IMR-90 (cell line): ENCODE results near the gene RPS28. TPM values are rescaled to one million over a fixed set of nuclear protein-coding genes. Genes with fewer than 3 reads are reported as not detected.

Experiments used
- ATAC-seq: fragments of 200-7000 bp; cut with Tn5 transposase; 2 replicates; pipeline ENCODE4 v1.9.1; 2020; ENCODE audit warnings: low read depth, mild to moderate bottlenecking, moderate library complexity
- BruUV-seq: library from RNA; stranded (reverse); fragments of 400-500 nt; replicated peaks from 2 replicates; lab custom pipeline; 2021; lab: Mats Ljungman, UMichigan
- CTCF ChIA-PET: fragments of 300-600 bp; formaldehyde crosslinking; extraction: SDS; loops from one replicate; lab custom pipeline; 2021; ENCODE audit warnings: antibody characterized with exemption; lab: Yijun Ruan, JAX
- POLR2A ChIA-PET: fragments of 300-600 bp; sonication (Branson Sonifier 250); formaldehyde crosslinking; loops from one replicate; lab custom pipeline; 2022; ENCODE audit warnings: antibody characterized with exemption; ENCODE audit not compliant: unreplicated experiment; lab: Charles Lee
- DNase-seq: peaks from one replicate; pipeline ENCODE4 v3.0.0; 2013
- H2AFZ ChIP-seq: replicated peaks from 2 replicates; pipeline ENCODE3; 2013; ENCODE audit warnings: low read length, mild to moderate bottlenecking; ENCODE audit not compliant: poor library complexity
- H2AK5ac ChIP-seq: 2 replicates; pipeline ENCODE4 v1.6.1; 2013; ENCODE audit warnings: low read depth, low read length, inconsistent platforms
- H2AK9ac ChIP-seq: replicated peaks from 2 replicates; pipeline ENCODE3; 2013; ENCODE audit warnings: mild to moderate bottlenecking, low read depth, low read length, moderate library complexity; ENCODE audit not compliant: poor library complexity
- H2BK120ac ChIP-seq: 2 replicates; pipeline ENCODE4 v1.6.1; 2013; ENCODE audit warnings: low read depth, low read length, inconsistent platforms
- H2BK15ac ChIP-seq: 3 replicates; pipeline ENCODE4 v1.6.1; 2013; ENCODE audit warnings: low read depth, low read length, inconsistent platforms
- H2BK20ac ChIP-seq: 2 replicates; pipeline ENCODE4 v1.6.1; 2013; ENCODE audit warnings: low read depth, mild to moderate bottlenecking, inconsistent platforms, low read length, moderate library complexity
- H2BK5ac ChIP-seq: 2 replicates; pipeline ENCODE4 v1.6.1; 2013; ENCODE audit warnings: mild to moderate bottlenecking, low read depth, low read length, inconsistent platforms; ENCODE audit not compliant: poor library complexity, severe bottlenecking
- H3K14ac ChIP-seq: replicated peaks from 2 replicates; pipeline ENCODE4 v1.6.1; 2013; ENCODE audit warnings: low read depth, low read length, inconsistent platforms
- H3K18ac ChIP-seq: 2 replicates; pipeline ENCODE4 v1.6.1; 2013; ENCODE audit warnings: low read depth, low read length, control low read depth
- H3K23ac ChIP-seq: 2 replicates; pipeline ENCODE4 v1.6.1; 2013; ENCODE audit warnings: low read depth, low read length, inconsistent platforms
- H3K27ac ChIP-seq: 2 replicates; pipeline ENCODE4 v1.5.1; 2013; ENCODE audit warnings: mild to moderate bottlenecking, control low read depth, low read length; ENCODE audit not compliant: insufficient read depth
- H3K27me3 ChIP-seq: 2 replicates; pipeline ENCODE4 v1.6.1; 2013; ENCODE audit warnings: low read length; ENCODE audit not compliant: control insufficient read depth, insufficient read depth
- H3K36me3 ChIP-seq: 2 replicates; pipeline ENCODE4 v1.6.1; 2013; ENCODE audit warnings: low read length, mixed read lengths; ENCODE audit not compliant: control insufficient read depth, insufficient read depth
- H3K4ac ChIP-seq: 2 replicates; pipeline ENCODE4 v1.6.1; 2013; ENCODE audit warnings: low read depth, low read length, inconsistent platforms
- H3K4me1 ChIP-seq: 2 replicates; pipeline ENCODE4 v1.6.1; 2013; ENCODE audit warnings: low read length, mixed read lengths; ENCODE audit not compliant: control insufficient read depth, insufficient read depth
- H3K4me2 ChIP-seq: 2 replicates; pipeline ENCODE4 v1.6.1; 2013; ENCODE audit warnings: low read depth, mild to moderate bottlenecking, control low read depth, low read length, moderate library complexity
- H3K4me3 ChIP-seq: 2 replicates; pipeline ENCODE4 v1.5.1; 2013; ENCODE audit warnings: low read depth, mild to moderate bottlenecking, control low read depth, low read length, moderate library complexity; ENCODE audit not compliant: insufficient read depth
- H3K56ac ChIP-seq: 2 replicates; pipeline ENCODE4 v1.6.1; 2013; ENCODE audit warnings: low read length, inconsistent platforms; ENCODE audit not compliant: insufficient read depth; ENCODE audit errors: extremely low read depth
- H3K79me1 ChIP-seq, 2 experiments: 2 replicates each; pipeline ENCODE4 v1.6.1; 2013; ENCODE audit warnings: low read length in 2 of 2, inconsistent platforms in 1 of 2, low read depth in 1 of 2
- H3K9ac ChIP-seq: 2 replicates; pipeline ENCODE4 v1.6.1; 2013; ENCODE audit warnings: low read depth, low read length, control low read depth
- H3K9me1 ChIP-seq: 2 replicates; pipeline ENCODE4 v1.6.1; 2013; ENCODE audit warnings: low read length, inconsistent platforms; ENCODE audit not compliant: insufficient read depth
- H3K9me3 ChIP-seq: 2 replicates; pipeline ENCODE4 v1.6.1; 2013; ENCODE audit warnings: low read length; ENCODE audit not compliant: control insufficient read depth, insufficient read depth
- H4K20me1 ChIP-seq: 2 replicates; pipeline ENCODE4 v1.6.1; 2013; ENCODE audit warnings: low read length, inconsistent platforms; ENCODE audit not compliant: insufficient read depth
- H4K5ac ChIP-seq: 2 replicates; pipeline ENCODE4 v1.6.1; 2013; ENCODE audit warnings: mild to moderate bottlenecking, low read depth, low read length, control low read depth
- H4K8ac ChIP-seq, 2 experiments: 2 replicates each; pipeline ENCODE4 v1.6.1; 2013; ENCODE audit warnings: low read depth in 2 of 2, low read length in 2 of 2, control low read depth in 1 of 2, inconsistent platforms in 1 of 2
- H4K91ac ChIP-seq: 2 replicates; pipeline ENCODE4 v1.6.1; 2013; ENCODE audit warnings: low read depth, low read length, inconsistent platforms; ENCODE audit not compliant: insufficient read depth
- BHLHE40 ChIP-seq: fragments of 150-350 bp; IDR thresholded peaks from 2 replicates; pipeline ENCODE4 v1.6.1; 2016; ENCODE audit warnings: mild to moderate bottlenecking, low read depth, low read length
- CEBPB ChIP-seq: IDR thresholded peaks from 2 replicates; pipeline ENCODE4 v1.6.1; 2012; ENCODE audit warnings: low read depth, low read length, improper control_type of control experiment
- CHD1 ChIP-seq: IDR thresholded peaks from 2 replicates; pipeline ENCODE4 v1.6.1; 2012; ENCODE audit warnings: low read depth, low read length, improper control_type of control experiment
- CTCF ChIP-seq: conservative IDR thresholded peaks from 2 replicates; pipeline ENCODE4 v1.5.1; 2012; ENCODE audit warnings: mild to moderate bottlenecking, low read depth, low read length, improper control_type of control experiment
- FOS ChIP-seq: fragments of 150-350 bp; IDR thresholded peaks from 2 replicates; pipeline ENCODE4 v1.6.1; 2016; ENCODE audit warnings: low read depth, low read length
- MAFK ChIP-seq: IDR thresholded peaks from 2 replicates; pipeline ENCODE4 v1.6.1; 2012; ENCODE audit warnings: low read depth, low read length, improper control_type of control experiment
- MAZ ChIP-seq: IDR thresholded peaks from 2 replicates; pipeline ENCODE4 v1.6.1; 2012; ENCODE audit warnings: low read depth, mild to moderate bottlenecking, low read length, improper control_type of control experiment, moderate library complexity, borderline replicate concordance
- MXI1 ChIP-seq: IDR thresholded peaks from 2 replicates; pipeline ENCODE4 v1.6.1; 2012; ENCODE audit warnings: low read depth, mild to moderate bottlenecking, low read length, moderate library complexity, borderline replicate concordance
- NFE2L2 ChIP-seq: fragments of 150-350 bp; IDR thresholded peaks from 2 replicates; pipeline ENCODE4 v1.6.1; 2016; ENCODE audit warnings: low read depth, mild to moderate bottlenecking, low read length
- POLR2A ChIP-seq: IDR thresholded peaks from 2 replicates; pipeline ENCODE4 v1.6.1; 2012; ENCODE audit warnings: mild to moderate bottlenecking, low read depth, low read length
- RAD21 ChIP-seq: IDR thresholded peaks from 2 replicates; pipeline ENCODE4 v1.6.1; 2012; ENCODE audit warnings: low read length, improper control_type of control experiment
- RCOR1 ChIP-seq: IDR thresholded peaks from 2 replicates; pipeline ENCODE4 v1.6.1; 2012; ENCODE audit warnings: mild to moderate bottlenecking, low read length, improper control_type of control experiment; ENCODE audit not compliant: insufficient replicate concordance
- RFX5 ChIP-seq: IDR thresholded peaks from 2 replicates; pipeline ENCODE4 v1.8.0; 2012; ENCODE audit warnings: low read depth, mild to moderate bottlenecking, low read length, moderate library complexity
- SMC3 ChIP-seq: fragments of 150-350 bp; IDR thresholded peaks from 2 replicates; pipeline ENCODE4 v1.6.1; 2016; ENCODE audit warnings: low read depth, mild to moderate bottlenecking, antibody characterized with exemption, low read length, moderate library complexity
- USF2 ChIP-seq: fragments of 150-350 bp; IDR thresholded peaks from 2 replicates; pipeline ENCODE4 v1.6.1; 2017; ENCODE audit warnings: mild to moderate bottlenecking, antibody characterized with exemption, low read length, low read depth
- WGBS, 2 experiments: methylation state at CpG; one replicate each; pipeline versions ENCODE4 v1.1.5 to v1.1.7; 2013; ENCODE audit warnings: missing lambda C conversion rate in 2 of 2; ENCODE audit not compliant: insufficient read length in 1 of 2; ENCODE audit errors: extremely low coverage in 2 of 2; 5-methylcytosine and 5-hydroxymethylcytosine counted together
- dilution Hi-C: fragments of 300-500 bp; cut with HindIII; formaldehyde crosslinking; loops from one replicate; pipeline ENCODE4 v1.14.3; 2018; ENCODE audit warnings: low sequenced_read_pairs; ENCODE audit not compliant: unreplicated experiment
- in situ Hi-C: fragments of 300-500 bp; cut with MboI; formaldehyde crosslinking; loops from 3 replicates; pipeline ENCODE4 v1.14.3; 2019; ENCODE audit warnings: low sequenced_read_pairs, inconsistent platforms, mixed read lengths
- intact Hi-C: fragments of 100-400 bp; cut with micrococcal nuclease; formaldehyde crosslinking; loops from 2 replicates; pipeline ENCODE4 v1.10.0; 2022
- polyA plus RNA-seq, 3 experiments: library from polyadenylated mRNA; depleted of rRNA; stranded (reverse); fragments of >200 nt; gene quantifications; 2 replicates each; pipeline ENCODE4 v1.2.3, GENCODE V29; 2012; ENCODE audit warnings: low replicate concordance in 1 of 3
- total RNA-seq: library from RNA; depleted of rRNA; stranded (reverse); fragments of >200 nt; gene quantifications from 2 replicates; pipeline ENCODE4 v1.2.3, GENCODE V29; 2012

Gene RPS28
- total and polyA plus RNA-seq, 2 of the 4 experiments (the other 2 are of a cell fraction): 143 to 643 TPM

- H3K9ac ChIP-seq: peak within 1 kb of the TSS; percentile 36
- peaks cover 5% of the 10 kb centered on the region for H3K4me1 ChIP-seq
- peak within 1 kb of the TSS; percentile 59; the same call in 1 of the 2 replicates for H3K23ac ChIP-seq
- no peak within 1 kb of the TSS for H2BK5ac ChIP-seq
- dilution Hi-C loops: no loop called here
- BruUV-seq: no TSS peak
- no peak within 1 kb of the TSS; the same call in 1 of the 2 replicates for H3K27ac ChIP-seq
- no peaks in the 10 kb centered on the region for H3K27me3 ChIP-seq
- H3K36me3 ChIP-seq: peaks cover 11% of the 10 kb centered on the region
- ATAC-seq: peak; percentile 98
- H3K9me1 ChIP-seq: peaks cover 3% of the 10 kb centered on the region
- intact Hi-C loops: no loop called here
- no peak within 1 kb of the TSS for H2BK20ac ChIP-seq
- H2BK120ac ChIP-seq: no peak within 1 kb of the TSS
- ChIA-PET POLR2A (no interaction called here), CTCF (no interaction called here)
- peak within 1 kb of the TSS; percentile 81 for H2AK5ac ChIP-seq
- no peak within 1 kb of the TSS for H3K18ac ChIP-seq
- peaks cover 6 to 22% of the 10 kb centered on the region in 2 experiments; a peak in 3 of 4 replicates for H3K79me1 ChIP-seq
- H3K14ac ChIP-seq: peak within 1 kb of the TSS; percentile 19
- H4K20me1 ChIP-seq: no peaks in the 10 kb centered on the region
- peak within 1 kb of the TSS; percentile 95 for H2AK9ac ChIP-seq
- 0% methylated on average over 28 of the region's 63 CpGs; no CpG with 5 or more reads in 1 of the 2 experiments for WGBS, 2 experiments
- H4K91ac ChIP-seq: peak within 1 kb of the TSS; percentile 8; the same call in 1 of the 2 replicates
- peak; percentile 87 for DNase-seq
- no peak within 1 kb of the TSS for H4K5ac ChIP-seq
- H2BK15ac ChIP-seq: no peak within 1 kb of the TSS; the same call in 2 of the 3 replicates
- no peak within 1 kb of the TSS for H3K56ac ChIP-seq
- H3K4me2 ChIP-seq: peak within 1 kb of the TSS; percentile 93
- H3K4ac ChIP-seq: peak within 1 kb of the TSS; percentile 26; the same call in 1 of the 2 replicates
- no peaks in the 10 kb centered on the region for H3K9me3 ChIP-seq
- H4K8ac ChIP-seq: peak within 1 kb of the TSS; percentile 59 to 80
- in situ Hi-C loops: no loop called here
- peak within 1 kb of the TSS; percentile 51 for H3K4me3 ChIP-seq
- peak within 1 kb of the TSS; percentile 92 for H2AFZ ChIP-seq
- TF ChIP-seq RFX5 (no peak), CHD1 (no peak), POLR2A (peak; percentile 67), RAD21 (no peak), BHLHE40 (peak; percentile 64), RCOR1 (no peak), MXI1 (peak; percentile 96), MAZ (peak; percentile 82), FOS (peak; percentile 37; the same call in 1 of the 2 replicates), SMC3 (no peak), CTCF (no peak), NFE2L2 (peak; percentile 47; the same call in 1 of the 2 replicates), USF2 (peak; percentile 81), MAFK (peak; percentile 33; the same call in 1 of the 2 replicates), CEBPB (no peak)
Measured at GRCh38 chr19:8307965-8308866, 13.1 kb upstream of the RPS28 start, which contains the start of gene CD320. TSS of gene CD320 (minus strand) at chr19:8308358. CDS start at chr19:8308290, 68 bp downstream.
